Stomach (tissue), 9 donors: ENCODE data around the gene ACTR5. TPM values are rescaled to one million over a fixed set of nuclear protein-coding genes. Genes with fewer than 3 reads are reported as not detected.

Experiments
- DNase-seq, 2 donors: peaks; one replicate each; pipeline versions ENCODE4 v3.0.0 to v3.0.0-alpha.2; 2013 to 2019
- H3K27ac ChIP-seq, 5 donors: fragments of 200-600 bp in 4 of 5; sonication (generic) in 4 of 5; one replicate each; pipeline ENCODE4 v1.5.1; 2013 to 2019; ENCODE audit warnings: mild to moderate bottlenecking in 1 of 5, moderate library complexity in 1 of 5
- H3K27me3 ChIP-seq, 3 donors: fragments of 200-600 bp; sonication (generic); one replicate each; pipeline ENCODE4 v1.5.1; 2017 to 2019; ENCODE audit warnings: mixed run types in 1 of 3
- H3K36me3 ChIP-seq, 4 donors: fragments of 200-600 bp; sonication (generic); 1 replicate in 3 of 4; 2 replicates in 1 of 4; pipeline ENCODE4 v1.5.1; 2016 to 2019
- H3K4me1 ChIP-seq, 4 donors: fragments of 200-600 bp; sonication (generic); one replicate each; pipeline ENCODE4 v1.5.1; 2016 to 2019
- H3K4me3 ChIP-seq, 4 donors: fragments of 200-600 bp; sonication (generic) in 3 of 4; one replicate each; pipeline ENCODE4 v1.5.1; 2016 to 2019; ENCODE audit warnings: mild to moderate bottlenecking in 1 of 4
- H3K9me3 ChIP-seq, 4 donors: fragments of 200-600 bp; sonication (generic); one replicate each; pipeline ENCODE4 v1.5.1; 2016 to 2019
- EP300 ChIP-seq: sonication (generic); formaldehyde crosslinking; IDR thresholded peaks from one replicate; pipeline ENCODE4 v1.6.1; 2017; ENCODE audit warnings: antibody characterized with exemption
- POLR2A ChIP-seq, 4 donors: fragments of 450-650 bp; IDR thresholded peaks; one replicate each; pipeline ENCODE4 v1.6.1; 2016; ENCODE audit warnings: antibody characterized with exemption in 4 of 4, control low read depth in 2 of 4, mild to moderate bottlenecking in 1 of 4, moderate library complexity in 1 of 4
- POLR2AphosphoS5 ChIP-seq, 3 donors: sonication (generic); formaldehyde crosslinking; IDR thresholded peaks; one replicate each; pipeline ENCODE4 v1.6.1; 2016; ENCODE audit warnings: antibody characterized with exemption in 3 of 3
- WGBS, 5 donors: extraction: QIAGEN DNeasy Blood & Tissue Kit in 3 of 5; methylation state at CpG; one replicate each; pipeline versions ENCODE4 v1.1.5 to v1.1.7; 2013 to 2018; 5-methylcytosine and 5-hydroxymethylcytosine counted together
- intact Hi-C: fragments of 100-400 bp; cut with DNase I; formaldehyde crosslinking; loops from one replicate; pipeline ENCODE4 v1.15.1; 2023; ENCODE audit warnings: low total_unique reads
- polyA plus RNA-seq, 3 donors: library from polyadenylated mRNA; stranded (reverse); fragments of 200-250 nt; gene quantifications; one replicate each; pipeline ENCODE4 v1.2.3, GENCODE V29; 2013
- total RNA-seq, 5 donors: library from RNA; depleted of rRNA; stranded (reverse); fragments of >200 nt; gene quantifications; one replicate each; pipeline versions ENCODE4 v1.1.0 to v1.2.3, GENCODE V29; 2014 to 2016
- TF ChIP-seq, protein P1 (sequence below), 7 experiments: fragments of 450-650 bp in 4 of 7; fragments of 200-600 bp in 3 of 7; sonication (generic) in 3 of 7; IDR thresholded peaks; one replicate each; pipeline ENCODE4 v1.5.1; 2016 to 2019; ENCODE audit warnings: antibody characterized with exemption in 7 of 7, control low read depth in 2 of 7, mild to moderate bottlenecking in 1 of 7
- donor health status: healthy with polysubstance abuse.
- donor health status: Bipolar disorder and iron deficiency.
- donor health status: healthy.

ACTR5 gene
- total and polyA plus RNA-seq, 8 donors: 3.6 to 68.1 (median 6.5) TPM

GRCh38 chr20:38774167-38774566 is 25.9 kb downstream of the ACTR5 start:
- intact Hi-C loops: no loop called here
- H3K36me3 ChIP-seq: peaks cover 45 to 78% (median 70%) of the 10 kb centered on the region in 4 donors
- H3K27ac ChIP-seq: no peak overlapping the region
- no peaks in the 10 kb centered on the region for H3K4me1 ChIP-seq
- no peak overlapping the region for H3K4me3 ChIP-seq
- 76 to 95% (median 89%) methylated on average over 2 of the region's 2 CpGs for WGBS, 5 donors
- TF ChIP-seq, protein P1, sequence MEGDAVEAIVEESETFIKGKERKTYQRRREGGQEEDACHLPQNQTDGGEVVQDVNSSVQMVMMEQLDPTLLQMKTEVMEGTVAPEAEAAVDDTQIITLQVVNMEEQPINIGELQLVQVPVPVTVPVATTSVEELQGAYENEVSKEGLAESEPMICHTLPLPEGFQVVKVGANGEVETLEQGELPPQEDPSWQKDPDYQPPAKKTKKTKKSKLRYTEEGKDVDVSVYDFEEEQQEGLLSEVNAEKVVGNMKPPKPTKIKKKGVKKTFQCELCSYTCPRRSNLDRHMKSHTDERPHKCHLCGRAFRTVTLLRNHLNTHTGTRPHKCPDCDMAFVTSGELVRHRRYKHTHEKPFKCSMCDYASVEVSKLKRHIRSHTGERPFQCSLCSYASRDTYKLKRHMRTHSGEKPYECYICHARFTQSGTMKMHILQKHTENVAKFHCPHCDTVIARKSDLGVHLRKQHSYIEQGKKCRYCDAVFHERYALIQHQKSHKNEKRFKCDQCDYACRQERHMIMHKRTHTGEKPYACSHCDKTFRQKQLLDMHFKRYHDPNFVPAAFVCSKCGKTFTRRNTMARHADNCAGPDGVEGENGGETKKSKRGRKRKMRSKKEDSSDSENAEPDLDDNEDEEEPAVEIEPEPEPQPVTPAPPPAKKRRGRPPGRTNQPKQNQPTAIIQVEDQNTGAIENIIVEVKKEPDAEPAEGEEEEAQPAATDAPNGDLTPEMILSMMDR (IDR thresholded peaks at IDR 0.05): no peak
- TF ChIP-seq EP300 (no peak), POLR2A (IDR thresholded peaks at IDR 0.05) (no peak), POLR2AphosphoS5 (IDR thresholded peaks at IDR 0.05) (no peak)
- H3K9me3 ChIP-seq: peaks cover 0 to 8% (median 0%) of the 10 kb centered on the region in 4 donors
- no peak for DNase-seq
- no peaks in the 10 kb centered on the region for H3K27me3 ChIP-seq

DNA sequence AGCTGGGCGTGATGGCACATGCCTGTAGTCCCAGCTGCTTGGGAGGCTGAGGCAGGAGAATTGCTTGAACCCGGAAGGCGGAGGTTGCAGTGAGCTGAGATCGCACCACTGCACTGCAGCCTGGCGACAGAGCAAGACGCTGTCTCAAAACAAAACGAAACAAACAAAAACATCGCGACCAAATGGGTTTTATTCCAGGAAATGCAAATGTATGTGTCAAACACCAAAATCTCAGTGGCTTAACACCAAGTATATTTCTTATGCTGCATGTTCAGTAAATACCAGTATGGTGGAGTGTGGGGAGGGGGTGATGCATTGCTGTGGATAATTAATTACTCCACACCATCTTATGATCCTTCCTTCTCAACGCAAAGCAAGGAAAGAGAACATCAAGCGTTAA is 28.1 kb downstream of the ACTR5 start:
- Histone ChIP-seq H3K27ac (no peak overlapping the region), H3K4me3 (no peak overlapping the region), H3K9me3 (peaks cover 0 to 8% (median 0%) of the 10 kb centered on the region in 4 donors), H3K36me3 (peaks cover 29 to 56% (median 48%) of the 10 kb centered on the region in 4 donors), H3K27me3 (no peaks in the 10 kb centered on the region), H3K4me1 (no peaks in the 10 kb centered on the region)
- no peak for TF ChIP-seq EP300
- TF ChIP-seq POLR2A (IDR thresholded peaks at IDR 0.05): no peak
- TF ChIP-seq POLR2AphosphoS5 (IDR thresholded peaks at IDR 0.05): no peak
- TF ChIP-seq, protein P1 (IDR thresholded peaks at IDR 0.05): no peak
- WGBS, 5 donors: 92 to 97% (median 94%) methylated on average over 11 of the region's 11 CpGs
- DNase-seq: no peak
- intact Hi-C loops: no loop called here

DNA sequence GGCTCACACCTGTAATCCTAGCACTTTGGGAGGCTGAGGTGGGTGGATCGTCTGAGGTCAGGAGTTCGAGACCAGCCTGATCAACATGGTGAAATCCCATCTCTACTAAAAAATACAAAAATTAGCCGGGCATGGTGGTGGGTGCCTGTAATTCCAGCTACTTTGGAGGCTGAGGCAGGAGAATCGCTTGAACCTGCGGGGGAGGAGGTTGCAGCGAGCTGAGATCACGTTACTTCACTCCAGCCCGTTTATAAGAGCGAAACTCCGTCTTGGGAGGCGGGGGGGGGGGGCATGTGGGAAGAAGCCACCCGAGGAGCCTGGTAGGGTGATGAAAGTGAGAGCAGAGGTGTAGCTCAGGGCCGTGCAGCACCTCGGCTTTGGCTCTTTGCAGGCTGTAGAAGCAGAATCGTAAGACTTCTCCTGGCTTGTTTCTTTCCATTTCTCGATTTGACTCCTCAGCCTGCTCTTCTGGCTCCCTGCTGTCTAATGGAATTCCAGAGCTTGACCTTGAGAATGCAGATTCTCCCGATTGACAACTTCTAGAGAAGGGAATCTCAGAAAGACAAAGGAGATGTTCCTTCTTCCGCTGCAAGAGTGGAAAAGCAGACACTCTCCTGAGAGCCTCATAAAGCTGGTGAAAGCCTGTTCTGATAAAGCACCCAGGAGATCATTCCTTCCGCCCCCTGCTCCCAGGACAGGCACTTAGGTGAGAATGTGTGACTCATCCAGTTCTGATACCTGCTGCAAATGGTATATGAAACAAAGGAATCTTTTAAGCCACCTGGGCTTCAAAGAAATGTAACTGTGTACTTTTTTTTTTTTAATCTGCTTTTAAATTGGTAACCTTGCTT is 31.2 kb downstream of the ACTR5 start:
- H3K27ac ChIP-seq: no peak overlapping the region
- no peaks in the 10 kb centered on the region for H3K9me3 ChIP-seq
- intact Hi-C loops: no loop called here
- no peaks in the 10 kb centered on the region for H3K4me1 ChIP-seq
- WGBS, 5 donors: 49 to 58% (median 54%) methylated on average over 19 of the region's 19 CpGs
- peaks cover 7 to 25% (median 17%) of the 10 kb centered on the region in 4 donors for H3K36me3 ChIP-seq
- TF ChIP-seq, protein P1 (IDR thresholded peaks at IDR 0.05): no peak
- no peak for TF ChIP-seq POLR2AphosphoS5 (IDR thresholded peaks at IDR 0.05)
- TF ChIP-seq EP300: no peak
- no peak for TF ChIP-seq POLR2A (IDR thresholded peaks at IDR 0.05)
- no peaks in the 10 kb centered on the region for H3K27me3 ChIP-seq
- no peak overlapping the region for H3K4me3 ChIP-seq
- DNase-seq: no peak

GRCh38 chr20:38782275-38782674 is 34.0 kb downstream of the ACTR5 start:
- Histone ChIP-seq H3K27ac (no peak overlapping the region), H3K36me3 (no peaks in the 10 kb centered on the region), H3K4me3 (no peak overlapping the region), H3K9me3 (no peaks in the 10 kb centered on the region), H3K27me3 (no peaks in the 10 kb centered on the region), H3K4me1 (no peaks in the 10 kb centered on the region)
- 61 to 72% (median 69%) methylated on average over 3 of the region's 3 CpGs for WGBS, 5 donors
- DNase-seq: no peak
- TF ChIP-seq POLR2AphosphoS5 (IDR thresholded peaks at IDR 0.05): no peak
- TF ChIP-seq, protein P1 (IDR thresholded peaks at IDR 0.05): no peak
- TF ChIP-seq EP300: no peak
- TF ChIP-seq POLR2A (IDR thresholded peaks at IDR 0.05): no peak
- intact Hi-C loops: no loop called here
